ENCODE measurements around the gene LRP5. TPM values are rescaled to one million over a fixed set of nuclear protein-coding genes. Genes with fewer than 3 reads are reported as not detected.

The LRP5 gene
- 3.3 and 8.3 TPM in 2 replicates for total RNA-seq (ENCODE audit: low replicate concordance)

DNA sequence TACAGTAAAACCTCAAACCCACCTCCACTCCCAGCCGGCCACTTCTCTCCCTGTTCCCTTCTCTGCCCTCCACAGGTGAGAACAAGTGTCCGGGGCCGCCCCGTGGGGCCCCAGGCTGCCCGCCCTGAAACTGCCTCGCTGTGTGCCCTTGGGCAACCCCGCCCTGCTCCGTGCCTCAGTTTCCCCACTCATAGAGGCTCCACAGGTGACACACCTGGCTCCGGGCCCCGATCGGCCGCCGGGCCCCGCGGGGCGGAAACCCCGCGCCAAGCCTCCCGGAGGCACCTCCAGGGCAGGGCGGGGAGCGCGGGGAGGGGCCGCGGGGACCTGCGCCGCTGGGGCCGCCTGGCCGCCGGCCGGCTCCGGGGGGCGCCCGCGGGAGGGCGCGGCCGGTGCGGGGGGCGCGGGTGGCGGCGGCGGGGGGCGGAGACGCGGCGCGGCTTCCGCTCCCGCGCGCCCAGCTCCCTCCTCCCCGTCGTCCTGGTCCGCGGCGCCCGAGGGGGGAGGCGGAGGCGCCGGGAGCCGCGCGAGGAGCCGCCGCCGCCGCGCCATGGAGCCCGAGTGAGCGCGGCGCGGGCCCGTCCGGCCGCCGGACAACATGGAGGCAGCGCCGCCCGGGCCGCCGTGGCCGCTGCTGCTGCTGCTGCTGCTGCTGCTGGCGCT, at the start of gene LRP5:
TSS of gene LRP5 (plus strand) at position 475 of the 663 bp plus-strand sequence. CDS start at position 599, 124 bp downstream.
- TF ChIP-seq, protein P1, sequence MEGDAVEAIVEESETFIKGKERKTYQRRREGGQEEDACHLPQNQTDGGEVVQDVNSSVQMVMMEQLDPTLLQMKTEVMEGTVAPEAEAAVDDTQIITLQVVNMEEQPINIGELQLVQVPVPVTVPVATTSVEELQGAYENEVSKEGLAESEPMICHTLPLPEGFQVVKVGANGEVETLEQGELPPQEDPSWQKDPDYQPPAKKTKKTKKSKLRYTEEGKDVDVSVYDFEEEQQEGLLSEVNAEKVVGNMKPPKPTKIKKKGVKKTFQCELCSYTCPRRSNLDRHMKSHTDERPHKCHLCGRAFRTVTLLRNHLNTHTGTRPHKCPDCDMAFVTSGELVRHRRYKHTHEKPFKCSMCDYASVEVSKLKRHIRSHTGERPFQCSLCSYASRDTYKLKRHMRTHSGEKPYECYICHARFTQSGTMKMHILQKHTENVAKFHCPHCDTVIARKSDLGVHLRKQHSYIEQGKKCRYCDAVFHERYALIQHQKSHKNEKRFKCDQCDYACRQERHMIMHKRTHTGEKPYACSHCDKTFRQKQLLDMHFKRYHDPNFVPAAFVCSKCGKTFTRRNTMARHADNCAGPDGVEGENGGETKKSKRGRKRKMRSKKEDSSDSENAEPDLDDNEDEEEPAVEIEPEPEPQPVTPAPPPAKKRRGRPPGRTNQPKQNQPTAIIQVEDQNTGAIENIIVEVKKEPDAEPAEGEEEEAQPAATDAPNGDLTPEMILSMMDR (IDR thresholded peaks at IDR 0.05; ENCODE audit: insufficient read depth, low read length): no peak
- no peak for DNase-seq (ENCODE audit: low read depth)
- H3K4me3 ChIP-seq (ENCODE audit: low read depth, low read length): peak within 1 kb of the TSS; percentile 64

DNA sequence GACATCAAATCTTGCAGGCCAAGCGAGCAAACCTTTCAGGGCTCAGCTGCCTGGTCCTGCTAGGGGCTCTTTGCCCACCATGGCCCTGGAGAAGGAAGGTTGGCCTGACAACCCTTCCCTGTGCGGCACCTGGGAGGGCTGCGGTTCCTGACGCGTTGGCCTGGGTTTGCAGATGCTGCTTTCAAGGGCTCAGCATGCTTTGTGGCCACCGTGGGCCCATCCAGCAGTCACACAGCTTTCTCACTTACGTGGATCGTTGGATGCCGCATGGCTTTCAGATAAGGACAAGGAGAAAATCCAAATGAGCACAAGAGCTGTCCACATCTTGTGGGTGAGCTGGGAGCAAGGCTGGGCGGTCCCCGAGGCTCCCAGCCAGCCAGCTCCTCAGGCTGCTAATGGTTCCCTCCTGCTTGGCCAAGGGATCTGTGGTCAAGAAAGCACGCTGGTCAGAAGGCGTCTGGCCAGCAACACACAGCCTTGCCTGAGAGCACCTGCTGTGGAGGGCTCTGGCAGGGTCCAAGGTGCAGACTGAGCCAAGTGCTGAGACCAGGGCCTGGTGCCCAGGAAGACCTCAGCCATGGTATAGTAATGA, 48.9 kb upstream of the LRP5 start:
- TF ChIP-seq, protein P1 (IDR thresholded peaks at IDR 0.05; ENCODE audit: insufficient read depth, low read length): no peak
- peak; percentile 49 for DNase-seq (ENCODE audit: low read depth)
- H3K4me3 ChIP-seq (ENCODE audit: low read depth, low read length): no peak overlapping the region

DNA sequence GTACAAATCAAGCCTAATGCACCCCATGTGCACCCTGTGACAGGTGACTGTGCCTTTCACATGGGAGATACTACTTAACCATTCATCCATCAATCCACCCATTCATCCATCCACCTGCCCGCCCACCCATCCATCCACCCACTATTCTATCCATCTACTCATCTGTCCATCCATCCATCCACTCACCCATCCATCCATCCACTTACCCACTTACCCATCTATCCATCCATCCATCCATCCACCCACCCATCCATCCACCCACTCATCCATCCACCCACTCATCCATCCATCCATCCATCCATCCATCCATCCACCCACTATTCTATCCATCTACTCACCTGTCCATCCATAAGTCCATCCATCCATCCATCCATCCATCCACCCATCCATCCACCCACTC, 48.1 kb upstream of the LRP5 start:
- TF ChIP-seq, protein P1 (IDR thresholded peaks at IDR 0.05; ENCODE audit: insufficient read depth, low read length): no peak
- no peak for DNase-seq (ENCODE audit: low read depth)
- H3K4me3 ChIP-seq (ENCODE audit: low read depth, low read length): no peak overlapping the region

DNA sequence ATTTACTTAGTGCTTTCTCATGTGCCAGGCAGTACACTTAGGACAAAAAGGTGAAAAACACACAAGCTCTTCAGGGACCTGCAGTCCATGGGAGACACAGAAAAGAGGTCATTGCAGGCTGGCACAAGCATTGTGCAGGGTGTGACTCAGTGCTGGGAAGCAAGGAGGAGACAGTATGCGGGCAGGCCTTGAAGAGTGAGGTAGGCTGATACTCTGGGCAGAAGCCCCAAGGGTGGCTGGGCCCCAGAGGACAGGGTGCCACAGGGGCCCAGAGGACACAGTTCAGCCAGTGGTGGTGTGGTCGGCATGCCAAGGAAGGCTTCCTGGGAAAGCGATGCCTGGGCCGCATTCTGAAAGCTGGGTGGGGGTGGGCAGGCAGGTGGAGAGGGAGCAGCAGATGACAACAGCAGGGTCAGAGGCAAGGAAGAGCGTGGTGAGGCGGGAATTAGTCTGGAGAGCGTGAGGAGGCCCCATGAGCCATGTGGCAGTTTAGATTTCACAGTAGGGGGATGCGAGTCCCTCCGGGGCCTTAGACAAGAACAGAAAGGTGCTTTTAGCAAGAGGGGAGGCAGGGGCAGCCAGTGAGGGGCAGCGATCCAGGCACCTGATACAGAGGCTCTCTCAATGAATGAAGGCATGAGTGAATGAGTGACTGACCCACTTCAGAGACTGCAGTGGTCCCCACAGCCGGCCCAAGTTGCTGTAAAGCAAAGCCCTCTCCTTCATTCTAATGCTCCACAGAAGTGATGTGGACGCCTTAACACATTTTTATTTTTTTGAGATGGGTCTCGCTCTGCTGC, 47.5 kb upstream of the LRP5 start:
- DNase-seq (ENCODE audit: low read depth): no peak
- H3K4me3 ChIP-seq (ENCODE audit: low read depth, low read length): no peak overlapping the region
- TF ChIP-seq, protein P1 (IDR thresholded peaks at IDR 0.05; ENCODE audit: insufficient read depth, low read length): no peak

DNA sequence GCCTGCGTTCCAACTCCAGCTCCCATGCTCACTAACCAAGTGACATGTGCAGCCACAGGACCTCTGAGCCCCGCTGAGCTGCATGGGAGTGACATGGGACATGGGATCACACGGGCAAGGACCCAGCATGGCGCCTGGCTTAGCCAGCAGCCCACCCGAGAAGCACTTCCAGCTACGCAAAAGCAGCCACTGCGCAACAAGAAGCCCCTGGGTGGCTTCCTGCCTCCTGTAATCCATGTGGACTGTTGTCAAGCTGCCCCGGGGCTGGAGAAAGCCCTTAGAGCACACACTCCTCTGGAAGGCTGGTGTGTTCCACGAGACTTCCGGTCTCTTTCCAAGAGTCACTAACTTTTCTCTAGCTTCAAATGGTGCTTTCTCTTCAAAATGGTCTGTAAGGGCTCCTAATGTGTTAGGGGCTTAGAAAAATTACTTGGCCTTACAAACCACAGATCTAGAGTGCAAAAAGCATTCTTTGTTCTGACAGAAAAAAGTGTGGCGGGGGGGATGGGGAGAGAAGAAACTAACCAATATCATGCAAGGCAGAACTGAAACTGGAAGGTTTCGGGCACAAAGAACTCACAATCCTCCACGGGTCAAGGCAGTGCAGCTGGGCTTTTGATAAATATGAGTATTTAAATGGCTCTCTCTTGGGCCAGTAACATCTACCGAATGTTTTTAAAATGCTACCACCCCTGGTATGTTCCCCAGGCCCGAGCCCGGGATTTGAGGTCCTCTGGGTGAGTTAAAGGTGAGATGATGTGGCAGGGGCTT, 46.1 kb upstream of the LRP5 start:
- TF ChIP-seq, protein P1 (IDR thresholded peaks at IDR 0.05; ENCODE audit: insufficient read depth, low read length): no peak
- H3K4me3 ChIP-seq (ENCODE audit: low read depth, low read length): no peak overlapping the region
- DNase-seq (ENCODE audit: low read depth): no peak

Measured in fibroblast of the aortic adventitia (primary cell).